Activated T-cell treated with anti-CD3 and anti-CD28 coated beads, Interleukin-2, amount 50 U/mL, for 1 hour (primary cell): ENCODE results near the gene OPN1MW.
"Not testable (repeated sequence)": the region's sequence is repeated elsewhere in the genome, so short reads cannot be mapped to it uniquely, and the experiment has no call there.

Experiments
- DNase-seq: peaks from one replicate; pipeline ENCODE4 v3.0.0-alpha.2; 2020

Gene OPN1MW

DNA sequence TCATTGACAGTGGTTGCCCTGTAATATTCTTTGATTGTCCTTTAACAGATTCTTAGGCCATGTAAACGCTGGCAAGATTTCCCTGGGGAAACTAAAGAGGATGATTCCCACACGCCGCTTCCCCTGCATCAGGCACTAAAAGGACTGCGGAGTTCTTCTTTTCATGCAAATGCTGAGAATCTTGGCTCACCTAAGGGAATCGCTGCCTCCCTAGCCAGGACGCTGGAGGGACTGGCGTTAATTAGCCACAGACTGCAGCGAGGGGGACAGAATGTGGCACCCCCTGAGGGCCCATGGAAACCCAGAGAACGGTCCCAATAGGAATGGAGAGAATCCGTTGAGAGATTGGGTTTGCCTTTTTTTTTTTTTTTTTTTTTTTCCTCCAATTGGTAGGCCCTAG lies 29.1 kb downstream of the OPN1MW start:
- DNase-seq, result not testable (repeated sequence)

DNA sequence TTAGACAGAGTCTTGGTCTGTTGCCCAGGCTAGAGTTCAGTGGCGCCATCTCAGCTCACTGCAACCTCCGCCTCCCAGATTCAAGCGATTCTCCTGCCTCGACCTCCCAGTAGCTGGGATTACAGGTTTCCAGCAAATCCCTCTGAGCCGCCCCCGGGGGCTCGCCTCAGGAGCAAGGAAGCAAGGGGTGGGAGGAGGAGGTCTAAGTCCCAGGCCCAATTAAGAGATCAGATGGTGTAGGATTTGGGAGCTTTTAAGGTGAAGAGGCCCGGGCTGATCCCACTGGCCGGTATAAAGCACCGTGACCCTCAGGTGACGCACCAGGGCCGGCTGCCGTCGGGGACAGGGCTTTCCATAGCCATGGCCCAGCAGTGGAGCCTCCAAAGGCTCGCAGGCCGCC lies 37.1 kb downstream of the OPN1MW start, which contains the start of gene OPN1MW2:
OPN1MW2 (plus strand) TSS at position 301 of the 400 bp plus-strand sequence; CDS start at position 361, 60 bp downstream.
- not testable (repeated sequence) for DNase-seq

DNA sequence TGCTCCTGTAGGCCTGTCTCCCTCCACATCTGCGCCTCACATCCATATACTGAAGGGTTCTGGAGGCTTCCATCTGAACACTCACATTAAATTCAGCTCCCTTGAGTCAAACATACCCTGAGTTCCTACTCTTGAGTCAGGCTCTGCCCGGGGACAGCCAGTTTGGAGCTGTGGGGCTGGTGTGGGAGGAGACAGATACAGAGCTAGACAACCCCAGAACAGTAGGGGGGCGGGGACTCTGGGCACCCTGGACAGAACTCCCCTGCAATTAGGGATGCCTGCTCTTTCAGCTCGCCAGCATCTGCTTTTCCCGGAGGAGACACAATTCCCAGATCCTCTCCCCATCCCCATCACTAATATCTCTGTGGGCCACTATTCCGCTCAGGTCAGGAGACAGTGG lies 42.9 kb downstream of the OPN1MW start:
- DNase-seq, result not testable (repeated sequence)

DNA sequence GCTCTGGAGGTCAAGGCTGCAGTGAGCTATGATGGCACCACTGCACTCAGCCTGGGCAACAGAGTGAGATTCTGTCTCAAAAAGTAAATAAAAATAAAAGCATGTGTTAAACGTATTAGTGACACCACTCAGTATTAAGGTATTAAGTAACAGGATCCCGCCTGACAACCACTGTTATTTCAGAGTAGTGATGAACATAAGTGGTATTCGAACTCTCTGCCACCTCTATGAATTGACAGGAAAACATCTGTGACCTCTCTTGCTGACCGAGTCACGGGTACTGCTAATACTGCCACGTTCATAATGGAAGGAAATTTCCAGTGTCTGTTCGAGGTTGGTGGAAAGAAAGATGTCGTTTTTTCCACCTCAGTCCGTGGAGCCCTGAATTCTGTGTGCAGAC lies 44.3 kb downstream of the OPN1MW start:
- DNase-seq, result not testable (repeated sequence)

DNA sequence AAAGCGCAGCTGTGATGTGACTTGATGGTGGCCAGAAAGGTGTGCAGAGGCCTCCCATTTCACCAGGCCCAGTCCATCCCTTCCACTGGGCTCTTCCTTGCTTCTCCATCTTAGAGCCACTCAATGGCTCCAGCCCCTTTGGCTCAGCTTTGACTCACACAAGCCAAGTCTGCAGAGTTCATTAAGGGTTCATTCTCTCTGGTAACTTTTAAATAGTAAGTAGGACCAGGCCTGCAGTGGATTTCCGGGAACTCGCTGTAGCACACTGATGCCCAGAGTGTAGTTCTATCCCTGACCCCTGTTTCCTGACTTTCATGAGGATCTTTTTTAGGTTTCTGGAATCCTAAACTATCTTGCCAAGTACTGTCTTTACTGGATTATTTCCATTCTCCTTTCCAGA lies 49.0 kb downstream of the OPN1MW start:
- not testable (repeated sequence) for DNase-seq

DNA sequence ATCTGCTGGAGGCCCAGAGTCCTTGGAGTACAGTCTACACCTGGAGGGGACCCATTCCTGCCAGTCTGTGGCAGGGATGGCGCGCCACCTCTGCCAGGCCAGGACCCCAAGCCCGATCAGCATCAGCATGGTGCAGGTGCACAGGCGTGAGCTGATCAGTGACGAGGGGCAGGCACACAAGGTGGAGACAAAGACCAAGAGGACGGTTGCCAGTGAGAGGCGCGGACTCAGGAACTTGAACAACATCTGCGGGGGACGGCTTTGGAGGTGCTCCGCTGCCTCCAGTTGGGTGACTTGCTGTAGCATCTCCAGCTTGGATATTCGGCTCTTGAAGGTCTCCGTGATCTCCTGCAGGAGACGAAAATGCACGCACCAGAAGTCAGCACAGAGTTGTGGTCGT lies 51.2 kb downstream of the OPN1MW start:
- DNase-seq, result not testable (repeated sequence)

DNA sequence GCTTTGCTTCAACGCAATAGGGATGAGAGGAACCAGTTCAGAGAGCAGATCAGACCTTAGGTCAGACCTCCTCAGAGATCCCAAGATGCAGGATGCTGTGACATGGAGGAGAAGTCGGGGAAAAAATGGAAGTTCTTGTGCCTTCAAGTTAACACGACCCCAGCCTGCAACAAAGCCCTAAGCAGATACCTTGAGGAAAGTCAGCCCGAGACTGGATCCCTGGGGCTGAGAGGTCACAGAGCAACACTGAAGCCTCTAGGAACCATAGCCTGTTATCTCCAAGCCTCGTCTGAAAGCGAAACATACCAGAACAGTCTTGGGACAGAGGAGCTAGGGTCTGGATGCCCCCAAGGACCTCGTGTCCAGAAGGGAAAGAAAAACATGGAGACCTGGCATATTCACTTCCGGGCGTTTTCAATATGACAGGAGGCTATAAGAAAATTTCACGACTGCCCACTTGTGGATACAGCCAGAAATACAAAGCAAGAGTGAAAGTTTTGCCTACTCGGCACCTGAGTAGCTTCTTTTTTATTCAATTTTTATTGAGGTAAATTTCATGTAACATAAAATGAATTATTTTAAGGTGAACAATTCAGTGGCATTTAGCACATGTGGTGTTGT lies 56.7 kb downstream of the OPN1MW start:
- not testable (repeated sequence) for DNase-seq

DNA sequence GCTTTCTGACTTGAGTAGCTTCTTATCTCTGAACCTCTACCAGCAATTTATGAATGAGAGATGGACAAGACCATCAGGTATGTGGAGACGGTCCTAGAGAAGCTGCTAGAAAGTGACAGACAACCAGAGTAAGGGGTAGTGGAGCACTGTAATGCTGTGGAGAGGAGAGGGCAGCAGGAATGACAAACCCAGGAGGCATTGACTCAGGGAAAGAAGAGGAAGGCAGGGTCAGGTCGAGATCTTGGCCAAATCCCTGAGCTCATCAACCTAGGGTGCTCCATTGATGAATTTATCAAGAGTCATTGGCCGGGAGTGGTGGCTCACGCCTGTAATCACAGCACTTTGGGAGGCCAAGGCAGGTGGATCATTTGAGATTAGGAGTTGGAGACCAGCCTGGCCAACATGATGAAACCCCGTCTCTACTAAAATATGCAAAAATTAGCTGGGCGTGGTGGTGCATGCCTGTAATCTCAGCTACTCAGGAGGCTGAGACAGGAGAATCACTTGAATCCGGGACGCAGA lies 57.6 kb downstream of the OPN1MW start:
- not testable (repeated sequence) for DNase-seq
